Body of pancreas (tissue), 4 donors: Measurements from ENCODE around the gene RSKR.
"Not testable (repeated sequence)": the region's sequence is repeated elsewhere in the genome, so short reads cannot be mapped to it uniquely, and the experiment has no call there.

Source experiments
- POLR2A ChIP-seq, 3 donors: fragments of 450-650 bp; IDR thresholded peaks; one replicate each; pipeline ENCODE4 v1.6.1; 2016; ENCODE audit warnings: antibody characterized with exemption in 3 of 3, mild to moderate bottlenecking in 2 of 3
- TF ChIP-seq, protein P1 (sequence below), 7 experiments: fragments of 450-650 bp in 4 of 7; fragments of 200-600 bp in 3 of 7; sonication (generic) in 3 of 7; IDR thresholded peaks; one replicate each; pipeline ENCODE4 v1.5.1; 2016 to 2019; ENCODE audit warnings: antibody characterized with exemption in 7 of 7

DNA sequence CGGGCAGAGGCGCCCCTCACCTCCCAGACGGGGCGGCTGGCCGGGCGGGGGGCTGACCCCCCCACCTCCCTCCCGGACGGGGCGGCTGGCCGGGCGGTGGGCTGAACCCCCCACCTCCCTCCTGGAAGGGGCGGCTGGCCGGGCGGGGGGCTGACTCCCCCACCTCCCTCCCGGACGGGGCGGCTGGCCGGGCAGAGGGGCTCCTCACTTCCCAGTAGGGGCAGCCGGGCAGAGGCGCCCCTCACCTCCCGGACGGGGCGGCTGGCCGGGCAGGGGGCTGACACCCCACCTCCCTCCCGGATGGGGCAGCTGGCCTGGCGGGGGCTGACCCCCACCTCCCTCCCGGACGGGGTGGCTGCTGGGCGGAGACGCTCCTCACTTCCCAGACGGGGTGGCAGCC, 10.0 kb downstream of the RSKR start:
- TF ChIP-seq, protein P1, sequence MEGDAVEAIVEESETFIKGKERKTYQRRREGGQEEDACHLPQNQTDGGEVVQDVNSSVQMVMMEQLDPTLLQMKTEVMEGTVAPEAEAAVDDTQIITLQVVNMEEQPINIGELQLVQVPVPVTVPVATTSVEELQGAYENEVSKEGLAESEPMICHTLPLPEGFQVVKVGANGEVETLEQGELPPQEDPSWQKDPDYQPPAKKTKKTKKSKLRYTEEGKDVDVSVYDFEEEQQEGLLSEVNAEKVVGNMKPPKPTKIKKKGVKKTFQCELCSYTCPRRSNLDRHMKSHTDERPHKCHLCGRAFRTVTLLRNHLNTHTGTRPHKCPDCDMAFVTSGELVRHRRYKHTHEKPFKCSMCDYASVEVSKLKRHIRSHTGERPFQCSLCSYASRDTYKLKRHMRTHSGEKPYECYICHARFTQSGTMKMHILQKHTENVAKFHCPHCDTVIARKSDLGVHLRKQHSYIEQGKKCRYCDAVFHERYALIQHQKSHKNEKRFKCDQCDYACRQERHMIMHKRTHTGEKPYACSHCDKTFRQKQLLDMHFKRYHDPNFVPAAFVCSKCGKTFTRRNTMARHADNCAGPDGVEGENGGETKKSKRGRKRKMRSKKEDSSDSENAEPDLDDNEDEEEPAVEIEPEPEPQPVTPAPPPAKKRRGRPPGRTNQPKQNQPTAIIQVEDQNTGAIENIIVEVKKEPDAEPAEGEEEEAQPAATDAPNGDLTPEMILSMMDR (IDR thresholded peaks at IDR 0.05): not testable (repeated sequence)
- not testable (repeated sequence) for TF ChIP-seq POLR2A (IDR thresholded peaks at IDR 0.05)
